Posterior vena cava (tissue), 2 donors: ENCODE measurements around the gene LELP1. TPM values are rescaled to one million over a fixed set of nuclear protein-coding genes. Genes with fewer than 3 reads are reported as not detected.

Source experiments
- total RNA-seq, 2 donors: library from RNA; stranded (reverse); fragmentation: NEBNext Ultra II Directional; extraction: Animal tissue kit (Norgen Biotek cat#: 25700); gene quantifications; one replicate each; pipeline ENCODE4 v1.2.1, GENCODE V29; 2021
- donor health status: DM: yes; HTN: yes; CAD: no.
- donor health status: DM: yes; HTN: yes; CAD: no.

The LELP1 gene
- total RNA-seq, 2 donors from 2014 or later = not detected

Other genes starting within 250 kb of the LELP1 start
- not detected for gene SPRR4, start 232.8 kb upstream of the LELP1 start, total RNA-seq
- gene SPRR1A, start 219.3 kb upstream of the LELP1 start, total RNA-seq = not detected
- gene SPRR3, start 201.7 kb upstream of the LELP1 start, total RNA-seq = not detected
- not detected for gene SPRR1B, start 172.2 kb upstream of the LELP1 start, total RNA-seq
- gene SPRR2D, start 162.3 kb upstream of the LELP1 start, total RNA-seq = not detected
- not detected for gene SPRR2A, start 145.9 kb upstream of the LELP1 start, total RNA-seq
- gene SPRR2B, start 131.8 kb upstream of the LELP1 start, total RNA-seq = not detected
- gene SPRR2E, start 108.9 kb upstream of the LELP1 start, total RNA-seq = not detected
- gene SPRR2F, start 89.9 kb upstream of the LELP1 start, total RNA-seq = 1 to 10 TPM in 1 of 2 donors, not detected in 1; 1.9 TPM
- not detected for gene SPRR2G, start 52.5 kb upstream of the LELP1 start, total RNA-seq
- not detected for gene PRR9, start 14.2 kb downstream of the LELP1 start, total RNA-seq
- gene LORICRIN, start 56.3 kb downstream of the LELP1 start, total RNA-seq = not detected
- not detected for gene PGLYRP3, start 109.5 kb downstream of the LELP1 start, total RNA-seq
- gene PGLYRP4, start 145.4 kb downstream of the LELP1 start, total RNA-seq = not detected
- gene S100A9, start 154.4 kb downstream of the LELP1 start, total RNA-seq = 100 to 1,000 TPM; 158 to 525 TPM
- 10 to 100 TPM; 12.6 to 34.4 TPM for gene S100A12, start 172.2 kb downstream of the LELP1 start, total RNA-seq
- 100 to 1,000 TPM; 123 to 360 TPM for gene S100A8, start 187.6 kb downstream of the LELP1 start, total RNA-seq
- gene S100A7A, start 213.1 kb downstream of the LELP1 start, total RNA-seq = not detected